Natural killer cell (primary cell): ENCODE results near the gene CCL22. TPM values are rescaled to one million over a fixed set of nuclear protein-coding genes. Genes with fewer than 3 reads are reported as not detected.

Experiments used
- ATAC-seq, 3 donors: fragments of 150-1000 bp in 2 of 3; fragments of 200-7000 bp in 1 of 3; cut with Tn5 transposase; 1 replicate in 1 of 3; 2 replicates in 2 of 3; pipeline ENCODE4 v1.10.0; 2021; ENCODE audit warnings: mild to moderate bottlenecking in 2 of 3, moderate library complexity in 2 of 3
- DNase-seq, 2 donors: peaks; one replicate each; pipeline versions ENCODE4 v3.0.0 to v3.0.0-alpha.2; 2013 to 2021; ENCODE audit warnings: mixed read lengths in 1 of 2
- H3K27ac ChIP-seq: one replicate; pipeline ENCODE4 v1.5.1; 2013; ENCODE audit warnings: mild to moderate bottlenecking, low read length
- H3K27me3 ChIP-seq: one replicate; pipeline ENCODE4 v1.6.1; 2013; ENCODE audit warnings: low read length; ENCODE audit not compliant: control insufficient read depth, insufficient read depth
- H3K36me3 ChIP-seq: one replicate; pipeline ENCODE4 v1.6.1; 2013; ENCODE audit warnings: low read length; ENCODE audit not compliant: control insufficient read depth, insufficient read depth
- H3K4me1 ChIP-seq: one replicate; pipeline ENCODE4 v1.6.1; 2013; ENCODE audit warnings: low read length; ENCODE audit not compliant: control insufficient read depth, insufficient read depth
- H3K4me3 ChIP-seq: one replicate; pipeline ENCODE4 v1.5.1; 2013; ENCODE audit warnings: low read length
- H3K9me3 ChIP-seq: one replicate; pipeline ENCODE4 v1.6.1; 2013; ENCODE audit warnings: low read length; ENCODE audit not compliant: control insufficient read depth, insufficient read depth
- H3K27ac Mint-ChIP-seq, 2 donors: one replicate each; pipeline ENCODE4 v1.8.0; 2022; ENCODE audit warnings: mild to moderate bottlenecking in 2 of 2, mixed read lengths in 2 of 2, moderate library complexity in 1 of 2
- H3K27me3 Mint-ChIP-seq, 2 donors: one replicate each; pipeline ENCODE4 v1.8.0; 2022; ENCODE audit warnings: low read depth in 2 of 2, mixed read lengths in 2 of 2
- H3K36me3 Mint-ChIP-seq: one replicate; pipeline ENCODE4 v1.8.0; 2022; ENCODE audit warnings: mixed read lengths
- H3K4me1 Mint-ChIP-seq, 2 donors: one replicate each; pipeline ENCODE4 v1.8.0; 2022; ENCODE audit warnings: mixed read lengths in 2 of 2
- H3K4me3 Mint-ChIP-seq: one replicate; pipeline ENCODE4 v1.8.0; 2022; ENCODE audit warnings: mild to moderate bottlenecking, moderate library complexity, mixed read lengths
- H3K9me3 Mint-ChIP-seq, 2 donors: one replicate each; pipeline ENCODE4 v1.8.0; 2022; ENCODE audit warnings: mixed read lengths in 2 of 2
- WGBS: methylation state at CpG from one replicate; pipeline ENCODE4 v1.1.7; 2013; ENCODE audit warnings: missing lambda C conversion rate; ENCODE audit not compliant: insufficient coverage; 5-methylcytosine and 5-hydroxymethylcytosine counted together
- intact Hi-C: fragments of 100-400 bp; cut with micrococcal nuclease; formaldehyde crosslinking; loops from one replicate; pipeline ENCODE4 v1.14.2; 2022
- total RNA-seq, 4 donors: library from RNA; stranded (reverse); fragments of 120-200 nt in 1 of 4; gene quantifications; one replicate each; pipeline versions ENCODE4 v1.2.3 to v1.2.4, GENCODE V29; 2013 to 2022
- TF ChIP-seq, protein P1 (sequence below): fragments of 200-600 bp; IDR thresholded peaks from one replicate; pipeline ENCODE4 v1.8.0; 2022; ENCODE audit warnings: antibody characterized with exemption

The CCL22 gene
- total RNA-seq, 3 donors from 2014 or later (not counting 1 experiment from before 2014, with no cell fraction given) = 0.14 TPM; not detected in 2

DNA sequence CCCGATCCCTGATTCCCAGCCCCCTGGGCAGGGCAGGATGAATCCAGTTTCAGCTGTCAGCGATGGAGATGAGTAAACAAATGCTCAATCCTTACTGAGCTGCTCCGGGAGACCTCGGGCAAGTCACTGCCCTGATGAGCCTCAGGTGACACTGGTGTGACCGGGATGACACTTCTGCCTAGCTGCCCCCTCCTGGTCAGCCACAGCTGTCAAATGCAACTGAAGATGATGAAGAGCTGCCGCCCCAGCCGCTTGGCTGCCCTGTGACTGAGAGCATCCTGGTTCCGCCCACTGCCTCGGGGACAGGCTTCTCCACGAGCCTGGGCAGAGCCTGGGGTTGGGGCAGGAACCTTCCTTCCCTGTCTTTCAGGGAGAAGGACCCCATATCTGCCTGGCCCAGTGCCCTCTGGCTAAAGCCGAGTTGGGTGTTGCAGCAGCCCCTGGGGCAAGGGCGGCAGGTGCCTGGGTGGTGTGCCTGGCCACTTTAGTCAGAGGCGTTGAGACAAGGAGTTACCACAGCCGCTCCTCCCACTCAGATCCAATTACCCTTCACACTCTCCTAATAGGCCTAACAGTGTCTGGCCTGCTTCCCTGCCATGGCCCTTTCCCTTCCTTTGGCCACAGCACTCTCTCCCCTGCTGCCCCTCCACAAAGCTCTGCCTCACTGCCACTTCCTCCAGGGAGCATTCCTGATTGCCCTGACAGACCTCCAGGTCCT is 51.4 kb downstream of the CCL22 start:
- Histone ChIP-seq H3K4me3 (no peak overlapping the region), H3K27ac (no peak overlapping the region), H3K9me3 (no peaks in the 10 kb centered on the region), H3K4me1 (peaks cover 14% of the 10 kb centered on the region), H3K27me3 (no peaks in the 10 kb centered on the region), H3K36me3 (no peaks in the 10 kb centered on the region)
- WGBS = 89% methylated on average over 14 of the region's 14 CpGs
- intact Hi-C loops = no loop called here
- TF ChIP-seq, protein P1, sequence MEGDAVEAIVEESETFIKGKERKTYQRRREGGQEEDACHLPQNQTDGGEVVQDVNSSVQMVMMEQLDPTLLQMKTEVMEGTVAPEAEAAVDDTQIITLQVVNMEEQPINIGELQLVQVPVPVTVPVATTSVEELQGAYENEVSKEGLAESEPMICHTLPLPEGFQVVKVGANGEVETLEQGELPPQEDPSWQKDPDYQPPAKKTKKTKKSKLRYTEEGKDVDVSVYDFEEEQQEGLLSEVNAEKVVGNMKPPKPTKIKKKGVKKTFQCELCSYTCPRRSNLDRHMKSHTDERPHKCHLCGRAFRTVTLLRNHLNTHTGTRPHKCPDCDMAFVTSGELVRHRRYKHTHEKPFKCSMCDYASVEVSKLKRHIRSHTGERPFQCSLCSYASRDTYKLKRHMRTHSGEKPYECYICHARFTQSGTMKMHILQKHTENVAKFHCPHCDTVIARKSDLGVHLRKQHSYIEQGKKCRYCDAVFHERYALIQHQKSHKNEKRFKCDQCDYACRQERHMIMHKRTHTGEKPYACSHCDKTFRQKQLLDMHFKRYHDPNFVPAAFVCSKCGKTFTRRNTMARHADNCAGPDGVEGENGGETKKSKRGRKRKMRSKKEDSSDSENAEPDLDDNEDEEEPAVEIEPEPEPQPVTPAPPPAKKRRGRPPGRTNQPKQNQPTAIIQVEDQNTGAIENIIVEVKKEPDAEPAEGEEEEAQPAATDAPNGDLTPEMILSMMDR = no peak
- Mint-ChIP-seq H3K36me3 (no peaks in the 10 kb centered on the region), H3K4me1 (no peaks in the 10 kb centered on the region), H3K27me3 (peaks cover 0 to 12% of the 10 kb centered on the region in 2 donors), H3K9me3 (no peaks in the 10 kb centered on the region), H3K27ac (no peak overlapping the region), H3K4me3 (no peak overlapping the region)
- no peak for DNase-seq
- ATAC-seq = no peak

DNA sequence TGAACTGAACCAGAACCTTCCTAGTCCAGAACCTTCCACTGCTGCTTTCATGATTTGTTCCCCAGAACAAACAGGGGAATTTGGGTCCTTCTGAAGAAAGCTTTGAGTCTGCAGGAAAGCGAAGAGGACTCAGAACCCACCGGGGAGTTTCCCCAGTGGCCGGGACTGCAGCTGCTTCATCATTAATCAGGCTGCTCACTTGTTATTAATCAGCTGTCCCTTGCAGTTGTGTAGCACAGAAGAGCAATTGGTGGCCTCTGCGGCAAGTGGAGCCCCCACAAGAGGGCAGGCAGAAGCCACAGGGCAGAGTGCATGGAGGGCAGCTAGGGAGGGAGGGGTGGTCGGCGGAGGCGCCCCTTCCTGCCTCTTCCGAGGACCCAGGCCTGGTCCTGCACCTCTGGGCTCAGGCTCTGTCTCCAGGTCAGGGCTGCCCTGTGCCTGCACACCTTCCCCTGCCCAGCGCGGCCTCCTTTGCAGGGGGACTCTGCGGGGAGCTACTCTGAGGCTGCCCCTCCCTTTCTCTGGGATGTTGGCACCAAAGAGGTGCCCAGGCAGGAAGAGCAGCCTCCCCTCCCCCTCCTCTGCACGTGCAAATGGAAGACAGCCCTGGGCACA is 52.9 kb downstream of the CCL22 start:
- Mint-ChIP-seq H3K27me3 (peaks cover 0 to 7% of the 10 kb centered on the region in 2 donors), H3K4me3 (no peak overlapping the region), H3K9me3 (no peaks in the 10 kb centered on the region)

DNA sequence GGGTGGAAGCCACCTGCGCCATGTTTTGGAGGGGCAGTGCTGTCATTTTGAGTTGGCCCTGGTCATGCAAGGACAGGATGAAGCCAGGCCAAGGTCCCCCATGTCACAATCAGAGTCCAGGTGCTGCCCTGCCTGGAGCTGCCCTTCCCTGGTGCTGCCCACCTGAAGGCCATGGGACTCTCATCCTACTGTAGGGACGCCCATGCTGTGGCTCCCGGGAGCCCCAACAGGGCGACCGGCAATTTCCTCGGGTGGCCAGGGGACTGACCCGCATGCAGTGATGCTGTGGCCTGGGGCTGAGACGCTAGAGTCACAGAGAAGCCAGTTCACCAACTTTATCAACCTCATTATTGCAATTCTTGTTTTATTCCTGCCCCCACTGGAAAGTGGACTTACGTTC is 54.0 kb downstream of the CCL22 start:
- no peaks in the 10 kb centered on the region for H3K9me3 ChIP-seq
- no peak overlapping the region for H3K27ac ChIP-seq
- no peaks in the 10 kb centered on the region for H3K36me3 Mint-ChIP-seq
- peak overlapping the region in 1 of 2 donors; percentile 42 for H3K27ac Mint-ChIP-seq
- H3K4me3 ChIP-seq = no peak overlapping the region
- H3K36me3 ChIP-seq = no peaks in the 10 kb centered on the region
- no peaks in the 10 kb centered on the region for H3K27me3 ChIP-seq
- H3K4me3 Mint-ChIP-seq = no peak overlapping the region
- WGBS = 91% methylated on average over 9 of the region's 9 CpGs
- intact Hi-C loops = no loop called here
- peaks cover 11 to 18% of the 10 kb centered on the region in 2 donors for H3K4me1 Mint-ChIP-seq
- no peak for DNase-seq
- ATAC-seq = no peak
- TF ChIP-seq, protein P1 = no peak
- peaks cover 25% of the 10 kb centered on the region for H3K4me1 ChIP-seq
- peaks cover 0 to 7% of the 10 kb centered on the region in 2 donors for H3K27me3 Mint-ChIP-seq
- H3K9me3 Mint-ChIP-seq = no peaks in the 10 kb centered on the region

More for the DNA sequence above, 52.9 kb downstream of the CCL22 start:
- no peaks in the 10 kb centered on the region for H3K36me3 Mint-ChIP-seq
- Histone ChIP-seq H3K4me1 (peaks cover 18% of the 10 kb centered on the region), H3K36me3 (no peaks in the 10 kb centered on the region), H3K27ac (no peak overlapping the region), H3K27me3 (no peaks in the 10 kb centered on the region), H3K4me3 (no peak overlapping the region), H3K9me3 (no peaks in the 10 kb centered on the region)
- 75% methylated on average over 12 of the region's 12 CpGs for WGBS
- no peak for ATAC-seq
- no peak overlapping the region for H3K27ac Mint-ChIP-seq
- DNase-seq = no peak
- intact Hi-C loops = no loop called here
- H3K4me1 Mint-ChIP-seq = peaks cover 1 to 8% of the 10 kb centered on the region in 2 donors
- TF ChIP-seq, protein P1 = no peak
